CD14-positive monocyte (primary cell): ENCODE results near the gene VDAC2. TPM values are rescaled to one million over a fixed set of nuclear protein-coding genes. Genes with fewer than 3 reads are reported as not detected.
A peak's percentile ranks its signal among the peaks of the same experiment; 100 is the strongest.

Experiments
- DNase-seq, 3 donors: peaks; one replicate each; pipeline ENCODE4 v3.0.0-alpha.2; 2011 to 2022
- H2AFZ ChIP-seq: 2 replicates; pipeline ENCODE4 v1.6.0; 2012; ENCODE audit warnings: mild to moderate bottlenecking, low read depth, low read length, inconsistent platforms; ENCODE audit not compliant: insufficient read depth, poor library complexity, severe bottlenecking
- H3K27ac ChIP-seq, 2 donors: 1 replicate in 1 of 2; 2 replicates in 1 of 2; pipeline ENCODE4 v1.5.1; 2012 to 2013; ENCODE audit warnings: low read length in 2 of 2, control low read depth in 1 of 2, inconsistent platforms in 1 of 2, low read depth in 1 of 2, mild to moderate bottlenecking in 1 of 2
- H3K27me3 ChIP-seq, 2 donors: one replicate each; pipeline versions ENCODE4 v1.6.0 to v1.6.1; 2011 to 2013; ENCODE audit warnings: low read length in 2 of 2; ENCODE audit not compliant: control insufficient read depth in 2 of 2, insufficient read depth in 2 of 2
- H3K36me3 ChIP-seq, 2 donors: replicated peaks in 1 of 2; 1 replicate in 1 of 2; 2 replicates in 1 of 2; pipeline versions ENCODE4 v1.5.1 to v1.6.1; 2012 to 2013; ENCODE audit warnings: low read length in 2 of 2, control low read depth in 1 of 2, inconsistent platforms in 1 of 2, mild to moderate bottlenecking in 1 of 2; ENCODE audit not compliant: insufficient read depth in 2 of 2, control insufficient read depth in 1 of 2
- H3K4me1 ChIP-seq, 2 donors: 1 replicate in 1 of 2; 2 replicates in 1 of 2; pipeline versions ENCODE4 v1.5.1 to v1.6.1; 2012 to 2013; ENCODE audit warnings: low read length in 2 of 2, control low read depth in 1 of 2, inconsistent platforms in 1 of 2, mild to moderate bottlenecking in 1 of 2, moderate library complexity in 1 of 2; ENCODE audit not compliant: insufficient read depth in 2 of 2, control insufficient read depth in 1 of 2
- H3K4me2 ChIP-seq: replicated peaks from 2 replicates; pipeline ENCODE3; 2012; ENCODE audit warnings: low read length, moderate library complexity, mild to moderate bottlenecking; ENCODE audit not compliant: poor library complexity, severe bottlenecking; ENCODE audit errors: extremely low read depth
- H3K4me3 ChIP-seq, 3 experiments: fragments of 200-600 bp in 1 of 3; sonication (generic) in 1 of 3; replicated peaks in 1 of 3; 1 replicate in 2 of 3; 2 replicates in 1 of 3; pipeline ENCODE4 v1.5.1; 2011 to 2013; ENCODE audit warnings: low read length in 3 of 3, mild to moderate bottlenecking in 3 of 3, control low read depth in 2 of 3, low read depth in 2 of 3, inconsistent platforms in 1 of 3, moderate library complexity in 1 of 3
- H3K79me2 ChIP-seq: 2 replicates; pipeline ENCODE4 v1.6.0; 2012; ENCODE audit warnings: mild to moderate bottlenecking, control low read depth, inconsistent platforms, low read length, moderate library complexity; ENCODE audit not compliant: insufficient read depth
- H3K9ac ChIP-seq: 2 replicates; pipeline ENCODE4 v1.6.0; 2017; ENCODE audit warnings: low read length, mild to moderate bottlenecking; ENCODE audit not compliant: insufficient read depth, poor library complexity, severe bottlenecking
- H3K9me3 ChIP-seq, 2 donors: replicated peaks in 1 of 2; 1 replicate in 1 of 2; 2 replicates in 1 of 2; pipeline versions ENCODE4 v1.5.1 to v1.6.1; 2012 to 2013; ENCODE audit warnings: low read length in 2 of 2, control low read depth in 1 of 2; ENCODE audit not compliant: control insufficient read depth in 1 of 2, insufficient read depth in 1 of 2
- H4K20me1 ChIP-seq: 2 replicates; pipeline ENCODE4 v1.6.0; 2012; ENCODE audit warnings: mild to moderate bottlenecking, low read length, control low read depth, moderate library complexity; ENCODE audit not compliant: insufficient read depth
- H3K27ac Mint-ChIP-seq, 7 donors: one replicate each; pipeline ENCODE4 v1.8.0; 2020; ENCODE audit warnings: mild to moderate bottlenecking in 7 of 7, mixed read lengths in 7 of 7, moderate library complexity in 6 of 7, inconsistent platforms in 2 of 7
- H3K27me3 Mint-ChIP-seq, 3 donors: one replicate each; pipeline ENCODE4 v1.8.0; 2021 to 2022; ENCODE audit warnings: low read depth in 3 of 3, mild to moderate bottlenecking in 3 of 3, mixed read lengths in 3 of 3, moderate library complexity in 3 of 3, inconsistent platforms in 1 of 3
- H3K36me3 Mint-ChIP-seq, 2 donors: one replicate each; pipeline ENCODE4 v1.8.0; 2020; ENCODE audit warnings: mixed read lengths in 2 of 2, inconsistent platforms in 1 of 2, mild to moderate bottlenecking in 1 of 2
- H3K4me1 Mint-ChIP-seq: one replicate; pipeline ENCODE4 v1.8.0; 2020; ENCODE audit warnings: mild to moderate bottlenecking, mixed read lengths
- H3K4me3 Mint-ChIP-seq, 2 donors: one replicate each; pipeline ENCODE4 v1.8.0; 2020; ENCODE audit warnings: mild to moderate bottlenecking in 2 of 2, mixed read lengths in 2 of 2, moderate library complexity in 1 of 2
- H3K9me3 Mint-ChIP-seq, 7 donors: one replicate each; pipeline ENCODE4 v1.8.0; 2020 to 2022; ENCODE audit warnings: mixed read lengths in 7 of 7, mild to moderate bottlenecking in 6 of 7, moderate library complexity in 6 of 7, inconsistent platforms in 2 of 7
- CTCF ChIP-seq: fragments of 200-600 bp; IDR thresholded peaks from one replicate; pipeline ENCODE4 v1.8.0; 2022; ENCODE audit warnings: antibody characterized with exemption, mild to moderate bottlenecking
- WGBS: methylation state at CpG from one replicate; pipeline ENCODE4 v1.1.5; 2013; ENCODE audit warnings: missing lambda C conversion rate; ENCODE audit not compliant: insufficient coverage; 5-methylcytosine and 5-hydroxymethylcytosine counted together
- intact Hi-C, 2 donors: fragments of 100-400 bp; cut with micrococcal nuclease; formaldehyde crosslinking; loops; one replicate each; pipeline versions ENCODE4 v1.15.0 to v1.15.1; 2023
- polyA plus RNA-seq, 3 donors: library from polyadenylated mRNA; depleted of rRNA in 1 of 3; unstranded in 2 of 3; stranded (reverse) in 1 of 3; fragments of 300-500 nt in 2 of 3; fragments of >200 nt in 1 of 3; fragmentation: Illumina TruSeq in 2 of 3; gene quantifications; 1 replicate in 2 of 3; 2 replicates in 1 of 3; pipeline ENCODE4 v1.2.3, GENCODE V29; 2012 to 2021

Gene VDAC2
- polyA plus RNA-seq, 3 donors, result 71.2 to 154 (median 139) TPM

- Histone ChIP-seq H3K79me2 (peaks cover 73% of the 10 kb centered on the region), H3K36me3 (peaks cover 82 to 98% of the 10 kb centered on the region in 2 donors), H3K27me3 (no peaks in the 10 kb centered on the region), H3K27ac (no peak overlapping the region), H2AFZ (no peak overlapping the region), H3K4me2 (no peak overlapping the region), H4K20me1 (peaks cover 84% of the 10 kb centered on the region), H3K4me3 (no peak overlapping the region), H3K9ac (no peak overlapping the region), H3K4me1 (no peaks in the 10 kb centered on the region), H3K9me3 (no peaks in the 10 kb centered on the region)
- peaks cover 13% of the 10 kb centered on the region for H3K4me1 Mint-ChIP-seq
- no peak for TF ChIP-seq CTCF
- intact Hi-C loops, result no loop called here
- no peak overlapping the region for H3K4me3 Mint-ChIP-seq
- peak overlapping the region in 2 of 7 donors; percentile 19 to 50 for H3K27ac Mint-ChIP-seq
- H3K36me3 Mint-ChIP-seq, result peaks cover 77 to 86% of the 10 kb centered on the region in 2 donors
- no peaks in the 10 kb centered on the region for H3K27me3 Mint-ChIP-seq
- WGBS, result 100% methylated on average over 1 of the region's 5 CpGs
- H3K9me3 Mint-ChIP-seq, result peaks cover 0 to 2% (median 0%) of the 10 kb centered on the region in 7 donors
- DNase-seq, result no peak
Observed at GRCh38 chr10:75226656-75227055, 16.1 kb downstream of the VDAC2 start.

GRCh38 chr10:75228278-75228677 is 17.7 kb downstream of the VDAC2 start:
- Histone ChIP-seq H3K4me2 (no peak overlapping the region), H3K27me3 (no peaks in the 10 kb centered on the region), H3K27ac (peak overlapping the region in 1 of 2 donors; percentile 58), H3K4me1 (no peaks in the 10 kb centered on the region), H2AFZ (no peak overlapping the region), H3K4me3 (no peak overlapping the region), H3K9me3 (no peaks in the 10 kb centered on the region), H4K20me1 (peaks cover 72% of the 10 kb centered on the region), H3K9ac (no peak overlapping the region), H3K79me2 (peaks cover 56% of the 10 kb centered on the region), H3K36me3 (peaks cover 78 to 90% of the 10 kb centered on the region in 2 donors)
- Mint-ChIP-seq H3K4me1 (peaks cover 14% of the 10 kb centered on the region), H3K36me3 (peaks cover 74 to 88% of the 10 kb centered on the region in 2 donors), H3K27me3 (no peaks in the 10 kb centered on the region), H3K4me3 (no peak overlapping the region), H3K27ac (peak overlapping the region in 5 of 7 donors; percentile 39 to 81 (median 63)), H3K9me3 (peaks cover 0 to 2% (median 0%) of the 10 kb centered on the region in 7 donors)
- intact Hi-C loops, result no loop called here
- WGBS, result 97% methylated on average over 3 of the region's 3 CpGs
- TF ChIP-seq CTCF, result no peak
- no peak for DNase-seq
